ENCODE results near the gene GLB1L.

GRCh38 chr2:219250049-219250781 lies 5.0 kb upstream of the GLB1L start:
- TF ChIP-seq CTCF (conservative IDR thresholded peaks at IDR 0.05) (no peak), ZFX (IDR thresholded peaks at IDR 0.05) (no peak)
